Stomach (tissue), 4 donors: ENCODE data around the gene EYA3.

ENCODE experiments used
- POLR2A ChIP-seq, 4 donors: fragments of 450-650 bp; IDR thresholded peaks; one replicate each; pipeline ENCODE4 v1.6.1; 2016; ENCODE audit warnings: antibody characterized with exemption in 4 of 4, control low read depth in 2 of 4, mild to moderate bottlenecking in 1 of 4, moderate library complexity in 1 of 4
- TF ChIP-seq, protein P1 (sequence below), 7 experiments: fragments of 450-650 bp in 4 of 7; fragments of 200-600 bp in 3 of 7; sonication (generic) in 3 of 7; IDR thresholded peaks; one replicate each; pipeline ENCODE4 v1.5.1; 2016 to 2019; ENCODE audit warnings: antibody characterized with exemption in 7 of 7, control low read depth in 2 of 7, mild to moderate bottlenecking in 1 of 7

DNA sequence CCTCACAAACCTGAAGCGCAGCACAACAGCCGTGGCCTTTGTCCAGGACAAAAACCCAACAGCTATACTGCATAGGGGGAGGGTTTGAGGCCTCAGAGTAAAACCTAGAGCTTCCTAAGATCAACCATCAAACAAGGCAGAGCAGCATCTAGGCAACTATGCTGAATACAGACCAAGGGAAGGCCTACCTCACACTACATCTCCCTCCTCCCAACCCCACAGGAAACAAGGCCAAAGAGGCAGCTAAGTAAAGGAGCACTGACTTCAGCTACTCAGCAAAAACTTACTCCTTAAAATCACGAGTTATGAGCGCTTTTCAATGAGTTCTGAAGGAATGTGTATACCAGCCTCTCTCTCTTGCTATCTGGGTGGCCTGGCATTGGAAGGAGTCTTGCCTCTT is 116.3 kb downstream of the EYA3 start:
- TF ChIP-seq, protein P1, sequence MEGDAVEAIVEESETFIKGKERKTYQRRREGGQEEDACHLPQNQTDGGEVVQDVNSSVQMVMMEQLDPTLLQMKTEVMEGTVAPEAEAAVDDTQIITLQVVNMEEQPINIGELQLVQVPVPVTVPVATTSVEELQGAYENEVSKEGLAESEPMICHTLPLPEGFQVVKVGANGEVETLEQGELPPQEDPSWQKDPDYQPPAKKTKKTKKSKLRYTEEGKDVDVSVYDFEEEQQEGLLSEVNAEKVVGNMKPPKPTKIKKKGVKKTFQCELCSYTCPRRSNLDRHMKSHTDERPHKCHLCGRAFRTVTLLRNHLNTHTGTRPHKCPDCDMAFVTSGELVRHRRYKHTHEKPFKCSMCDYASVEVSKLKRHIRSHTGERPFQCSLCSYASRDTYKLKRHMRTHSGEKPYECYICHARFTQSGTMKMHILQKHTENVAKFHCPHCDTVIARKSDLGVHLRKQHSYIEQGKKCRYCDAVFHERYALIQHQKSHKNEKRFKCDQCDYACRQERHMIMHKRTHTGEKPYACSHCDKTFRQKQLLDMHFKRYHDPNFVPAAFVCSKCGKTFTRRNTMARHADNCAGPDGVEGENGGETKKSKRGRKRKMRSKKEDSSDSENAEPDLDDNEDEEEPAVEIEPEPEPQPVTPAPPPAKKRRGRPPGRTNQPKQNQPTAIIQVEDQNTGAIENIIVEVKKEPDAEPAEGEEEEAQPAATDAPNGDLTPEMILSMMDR (IDR thresholded peaks at IDR 0.05): no peak
- TF ChIP-seq POLR2A (IDR thresholded peaks at IDR 0.05): no peak
